ENCODE measurements around the gene ABHD2.

DNA sequence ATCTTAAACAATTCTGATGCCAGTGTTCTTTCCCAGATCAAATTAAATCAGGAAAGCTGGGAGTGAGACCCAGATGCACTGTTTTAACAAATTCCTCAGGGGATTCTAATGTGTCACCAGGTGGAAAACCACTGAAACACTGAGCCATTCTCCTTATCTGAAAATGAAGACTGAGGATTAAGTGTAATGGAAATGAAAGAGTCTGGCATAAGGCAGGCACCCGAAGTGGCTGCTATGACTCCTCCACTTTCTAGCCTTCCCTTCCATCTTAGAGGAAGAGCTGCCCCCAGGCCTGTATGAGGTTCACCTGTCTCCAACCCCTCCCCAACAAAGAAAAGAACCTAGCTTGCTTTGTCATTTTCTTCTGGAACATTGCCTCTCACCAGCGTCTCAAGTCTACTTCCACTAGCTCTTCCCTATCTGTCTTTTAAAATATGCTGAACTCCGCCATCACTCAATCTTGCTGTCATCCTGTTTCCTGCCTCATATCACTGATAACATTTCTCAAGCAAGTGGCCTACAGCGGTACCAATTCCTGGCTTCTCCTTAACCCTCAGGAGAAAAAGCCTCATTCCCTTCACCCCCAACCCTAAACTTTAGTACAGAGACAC, 13.7 kb upstream of the ABHD2 start:
- TF ChIP-seq, protein P1, sequence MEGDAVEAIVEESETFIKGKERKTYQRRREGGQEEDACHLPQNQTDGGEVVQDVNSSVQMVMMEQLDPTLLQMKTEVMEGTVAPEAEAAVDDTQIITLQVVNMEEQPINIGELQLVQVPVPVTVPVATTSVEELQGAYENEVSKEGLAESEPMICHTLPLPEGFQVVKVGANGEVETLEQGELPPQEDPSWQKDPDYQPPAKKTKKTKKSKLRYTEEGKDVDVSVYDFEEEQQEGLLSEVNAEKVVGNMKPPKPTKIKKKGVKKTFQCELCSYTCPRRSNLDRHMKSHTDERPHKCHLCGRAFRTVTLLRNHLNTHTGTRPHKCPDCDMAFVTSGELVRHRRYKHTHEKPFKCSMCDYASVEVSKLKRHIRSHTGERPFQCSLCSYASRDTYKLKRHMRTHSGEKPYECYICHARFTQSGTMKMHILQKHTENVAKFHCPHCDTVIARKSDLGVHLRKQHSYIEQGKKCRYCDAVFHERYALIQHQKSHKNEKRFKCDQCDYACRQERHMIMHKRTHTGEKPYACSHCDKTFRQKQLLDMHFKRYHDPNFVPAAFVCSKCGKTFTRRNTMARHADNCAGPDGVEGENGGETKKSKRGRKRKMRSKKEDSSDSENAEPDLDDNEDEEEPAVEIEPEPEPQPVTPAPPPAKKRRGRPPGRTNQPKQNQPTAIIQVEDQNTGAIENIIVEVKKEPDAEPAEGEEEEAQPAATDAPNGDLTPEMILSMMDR (conservative IDR thresholded peaks at IDR 0.05; ENCODE audit: low read depth in 2 of 2), result no peak
- TF ChIP-seq EZH2 (IDR thresholded peaks at IDR 0.05; ENCODE audit: low read depth, unreplicated experiment) (no peak), REST (IDR thresholded peaks at IDR 0.05; ENCODE audit: unreplicated experiment) (no peak), POLR2AphosphoS5 (IDR thresholded peaks at IDR 0.05; ENCODE audit: low read depth) (no peak)
- TF ChIP-seq, protein P2, sequence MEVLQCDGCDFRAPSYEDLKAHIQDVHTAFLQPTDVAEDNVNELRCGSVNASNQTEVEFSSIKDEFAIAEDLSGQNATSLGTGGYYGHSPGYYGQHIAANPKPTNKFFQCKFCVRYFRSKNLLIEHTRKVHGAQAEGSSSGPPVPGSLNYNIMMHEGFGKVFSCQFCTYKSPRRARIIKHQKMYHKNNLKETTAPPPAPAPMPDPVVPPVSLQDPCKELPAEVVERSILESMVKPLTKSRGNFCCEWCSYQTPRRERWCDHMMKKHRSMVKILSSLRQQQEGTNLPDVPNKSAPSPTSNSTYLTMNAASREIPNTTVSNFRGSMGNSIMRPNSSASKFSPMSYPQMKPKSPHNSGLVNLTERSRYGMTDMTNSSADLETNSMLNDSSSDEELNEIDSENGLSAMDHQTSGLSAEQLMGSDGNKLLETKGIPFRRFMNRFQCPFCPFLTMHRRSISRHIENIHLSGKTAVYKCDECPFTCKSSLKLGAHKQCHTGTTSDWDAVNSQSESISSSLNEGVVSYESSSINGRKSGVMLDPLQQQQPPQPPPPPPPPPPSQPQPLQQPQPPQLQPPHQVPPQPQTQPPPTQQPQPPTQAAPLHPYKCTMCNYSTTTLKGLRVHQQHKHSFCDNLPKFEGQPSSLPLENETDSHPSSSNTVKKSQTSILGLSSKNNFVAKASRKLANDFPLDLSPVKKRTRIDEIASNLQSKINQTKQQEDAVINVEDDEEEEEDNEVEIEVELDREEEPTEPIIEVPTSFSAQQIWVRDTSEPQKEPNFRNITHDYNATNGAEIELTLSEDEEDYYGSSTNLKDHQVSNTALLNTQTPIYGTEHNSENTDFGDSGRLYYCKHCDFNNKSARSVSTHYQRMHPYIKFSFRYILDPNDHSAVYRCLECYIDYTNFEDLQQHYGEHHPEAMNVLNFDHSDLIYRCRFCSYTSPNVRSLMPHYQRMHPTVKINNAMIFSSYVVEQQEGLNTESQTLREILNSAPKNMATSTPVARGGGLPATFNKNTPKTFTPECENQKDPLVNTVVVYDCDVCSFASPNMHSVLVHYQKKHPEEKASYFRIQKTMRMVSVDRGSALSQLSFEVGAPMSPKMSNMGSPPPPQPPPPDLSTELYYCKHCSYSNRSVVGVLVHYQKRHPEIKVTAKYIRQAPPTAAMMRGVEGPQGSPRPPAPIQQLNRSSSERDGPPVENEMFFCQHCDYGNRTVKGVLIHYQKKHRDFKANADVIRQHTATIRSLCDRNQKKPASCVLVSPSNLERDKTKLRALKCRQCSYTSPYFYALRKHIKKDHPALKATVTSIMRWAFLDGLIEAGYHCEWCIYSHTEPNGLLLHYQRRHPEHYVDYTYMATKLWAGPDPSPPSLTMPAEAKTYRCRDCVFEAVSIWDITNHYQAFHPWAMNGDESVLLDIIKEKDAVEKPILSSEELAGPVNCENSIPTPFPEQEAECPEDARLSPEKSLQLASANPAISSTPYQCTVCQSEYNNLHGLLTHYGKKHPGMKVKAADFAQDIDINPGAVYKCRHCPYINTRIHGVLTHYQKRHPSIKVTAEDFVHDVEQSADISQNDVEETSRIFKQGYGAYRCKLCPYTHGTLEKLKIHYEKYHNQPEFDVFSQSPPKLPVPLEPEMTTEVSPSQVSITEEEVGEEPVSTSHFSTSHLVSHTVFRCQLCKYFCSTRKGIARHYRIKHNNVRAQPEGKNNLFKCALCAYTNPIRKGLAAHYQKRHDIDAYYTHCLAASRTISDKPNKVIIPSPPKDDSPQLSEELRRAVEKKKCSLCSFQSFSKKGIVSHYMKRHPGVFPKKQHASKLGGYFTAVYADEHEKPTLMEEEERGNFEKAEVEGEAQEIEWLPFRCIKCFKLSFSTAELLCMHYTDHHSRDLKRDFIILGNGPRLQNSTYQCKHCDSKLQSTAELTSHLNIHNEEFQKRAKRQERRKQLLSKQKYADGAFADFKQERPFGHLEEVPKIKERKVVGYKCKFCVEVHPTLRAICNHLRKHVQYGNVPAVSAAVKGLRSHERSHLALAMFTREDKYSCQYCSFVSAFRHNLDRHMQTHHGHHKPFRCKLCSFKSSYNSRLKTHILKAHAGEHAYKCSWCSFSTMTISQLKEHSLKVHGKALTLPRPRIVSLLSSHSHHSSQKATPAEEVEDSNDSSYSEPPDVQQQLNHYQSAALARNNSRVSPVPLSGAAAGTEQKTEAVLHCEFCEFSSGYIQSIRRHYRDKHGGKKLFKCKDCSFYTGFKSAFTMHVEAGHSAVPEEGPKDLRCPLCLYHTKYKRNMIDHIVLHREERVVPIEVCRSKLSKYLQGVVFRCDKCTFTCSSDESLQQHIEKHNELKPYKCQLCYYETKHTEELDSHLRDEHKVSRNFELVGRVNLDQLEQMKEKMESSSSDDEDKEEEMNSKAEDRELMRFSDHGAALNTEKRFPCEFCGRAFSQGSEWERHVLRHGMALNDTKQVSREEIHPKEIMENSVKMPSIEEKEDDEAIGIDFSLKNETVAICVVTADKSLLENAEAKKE (CRISPR knock-in tag; IDR thresholded peaks at IDR 0.05), result no peak
- TF ChIP-seq, protein P3, sequence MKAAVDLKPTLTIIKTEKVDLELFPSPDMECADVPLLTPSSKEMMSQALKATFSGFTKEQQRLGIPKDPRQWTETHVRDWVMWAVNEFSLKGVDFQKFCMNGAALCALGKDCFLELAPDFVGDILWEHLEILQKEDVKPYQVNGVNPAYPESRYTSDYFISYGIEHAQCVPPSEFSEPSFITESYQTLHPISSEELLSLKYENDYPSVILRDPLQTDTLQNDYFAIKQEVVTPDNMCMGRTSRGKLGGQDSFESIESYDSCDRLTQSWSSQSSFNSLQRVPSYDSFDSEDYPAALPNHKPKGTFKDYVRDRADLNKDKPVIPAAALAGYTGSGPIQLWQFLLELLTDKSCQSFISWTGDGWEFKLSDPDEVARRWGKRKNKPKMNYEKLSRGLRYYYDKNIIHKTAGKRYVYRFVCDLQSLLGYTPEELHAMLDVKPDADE (IDR thresholded peaks at IDR 0.05), result no peak

All from GM23338 (cell line).